Liver (tissue), 9 donors: ENCODE data around the gene RPP21. TPM values are rescaled to one million over a fixed set of nuclear protein-coding genes. Genes with fewer than 3 reads are reported as not detected.

Experiments used
- DNase-seq: peaks from one replicate; pipeline ENCODE4 v3.0.0-alpha.2; 2017; ENCODE audit warnings: low spot score
- H3K27ac ChIP-seq, 2 donors: one replicate each; pipeline ENCODE4 v1.7.0; 2013; ENCODE audit warnings: inconsistent platforms in 2 of 2, low read length in 2 of 2, control low read depth in 1 of 2, low read depth in 1 of 2, mild to moderate bottlenecking in 1 of 2
- H3K27me3 ChIP-seq, 4 donors: one replicate each; pipeline versions ENCODE4 v1.6.1 to v1.7.0; 2013; ENCODE audit warnings: low read length in 3 of 4, inconsistent platforms in 1 of 4, mild to moderate bottlenecking in 1 of 4, moderate library complexity in 1 of 4; ENCODE audit not compliant: control insufficient read depth in 4 of 4, insufficient read depth in 4 of 4
- H3K36me3 ChIP-seq, 4 donors: one replicate each; pipeline versions ENCODE4 v1.6.1 to v1.7.0; 2013; ENCODE audit warnings: low read length in 3 of 4, mild to moderate bottlenecking in 3 of 4, low read depth in 1 of 4, moderate library complexity in 1 of 4; ENCODE audit not compliant: control insufficient read depth in 4 of 4, insufficient read depth in 3 of 4
- H3K4me1 ChIP-seq, 4 donors: one replicate each; pipeline versions ENCODE4 v1.6.1 to v1.7.0; 2013; ENCODE audit warnings: low read length in 3 of 4, mild to moderate bottlenecking in 3 of 4, moderate library complexity in 1 of 4; ENCODE audit not compliant: control insufficient read depth in 4 of 4, insufficient read depth in 4 of 4
- H3K4me3 ChIP-seq, 3 donors: one replicate each; pipeline versions ENCODE4 v1.6.1 to v1.7.0; 2013; ENCODE audit warnings: low read length in 3 of 3, control low read depth in 1 of 3, low read depth in 1 of 3, mild to moderate bottlenecking in 1 of 3
- H3K9ac ChIP-seq, 2 donors: one replicate each; pipeline ENCODE4 v1.7.0; 2013; ENCODE audit warnings: low read length in 2 of 2, mild to moderate bottlenecking in 2 of 2, moderate library complexity in 2 of 2, control low read depth in 1 of 2, low read depth in 1 of 2
- H3K9me3 ChIP-seq, 4 donors: one replicate each; pipeline versions ENCODE4 v1.6.1 to v1.7.0; 2013; ENCODE audit warnings: low read length in 3 of 4; ENCODE audit not compliant: control insufficient read depth in 4 of 4
- ATF3 ChIP-seq: IDR thresholded peaks from 2 replicates; pipeline ENCODE4 v1.6.1; 2016; ENCODE audit warnings: antibody characterized with exemption
- CTCF ChIP-seq: fragments of 150-350 bp; IDR thresholded peaks from 2 replicates; pipeline ENCODE4 v1.5.1; 2017; ENCODE audit warnings: improper control_type of control experiment, low read depth, low read length; ENCODE audit not compliant: missing input control
- EGR1 ChIP-seq, 2 donors: IDR thresholded peaks; 2 replicates each; pipeline ENCODE4 v1.6.1; 2016 to 2018; ENCODE audit warnings: antibody characterized with exemption in 2 of 2, low read depth in 2 of 2
- FOXA1 ChIP-seq: IDR thresholded peaks from 2 replicates; pipeline ENCODE4 v1.6.1; 2016; ENCODE audit warnings: antibody characterized with exemption
- FOXA2 ChIP-seq: IDR thresholded peaks from 2 replicates; pipeline ENCODE4 v1.6.1; 2016; ENCODE audit warnings: antibody characterized with exemption
- GABPA ChIP-seq, 2 donors: IDR thresholded peaks in 1 of 2; conservative IDR thresholded peaks in 1 of 2; 2 replicates each; pipeline ENCODE4 v1.6.1; 2016; ENCODE audit warnings: antibody characterized with exemption in 2 of 2, mild to moderate bottlenecking in 1 of 2, moderate library complexity in 1 of 2
- HNF4A ChIP-seq, 2 donors: conservative IDR thresholded peaks; 2 replicates each; pipeline ENCODE4 v1.6.1; 2016; ENCODE audit warnings: antibody characterized with exemption in 2 of 2, mild to moderate bottlenecking in 2 of 2
- HNF4G ChIP-seq: IDR thresholded peaks from 2 replicates; pipeline ENCODE4 v1.6.1; 2016; ENCODE audit warnings: antibody characterized with exemption
- JUND ChIP-seq, 2 donors: IDR thresholded peaks; 2 replicates each; pipeline ENCODE4 v1.6.1; 2016; ENCODE audit warnings: antibody characterized with exemption in 2 of 2
- MAX ChIP-seq: IDR thresholded peaks from 2 replicates; pipeline ENCODE4 v1.6.1; 2016; ENCODE audit warnings: antibody characterized with exemption
- NR2F2 ChIP-seq: IDR thresholded peaks from 2 replicates; pipeline ENCODE4 v1.6.1; 2016; ENCODE audit warnings: antibody characterized with exemption
- RAD21 ChIP-seq, 2 donors: IDR thresholded peaks; 2 replicates each; pipeline ENCODE4 v1.6.1; 2016; ENCODE audit warnings: antibody characterized with exemption in 2 of 2, mild to moderate bottlenecking in 2 of 2
- REST ChIP-seq: IDR thresholded peaks from 2 replicates; pipeline ENCODE4 v1.6.1; 2016; ENCODE audit warnings: antibody characterized with exemption, mild to moderate bottlenecking
- RXRA ChIP-seq, 2 donors: IDR thresholded peaks; 2 replicates each; pipeline ENCODE4 v1.6.1; 2017 to 2018; ENCODE audit warnings: antibody characterized with exemption in 2 of 2, mild to moderate bottlenecking in 1 of 2
- SP1 ChIP-seq: IDR thresholded peaks from 2 replicates; pipeline ENCODE4 v1.6.1; 2018; ENCODE audit warnings: antibody characterized with exemption, mild to moderate bottlenecking
- TAF1 ChIP-seq: conservative IDR thresholded peaks from 2 replicates; pipeline ENCODE4 v1.6.1; 2016; ENCODE audit warnings: antibody characterized with exemption, mild to moderate bottlenecking
- YY1 ChIP-seq: IDR thresholded peaks from 2 replicates; pipeline ENCODE4 v1.6.1; 2016; ENCODE audit warnings: antibody characterized with exemption, mild to moderate bottlenecking
- ZBTB33 ChIP-seq: IDR thresholded peaks from 2 replicates; pipeline ENCODE4 v1.6.1; 2016; ENCODE audit warnings: antibody characterized with exemption
- WGBS: extraction: QIAGEN DNeasy Blood & Tissue Kit; methylation state at CpG from one replicate; pipeline ENCODE4 v1.1.7; 2013; 5-methylcytosine and 5-hydroxymethylcytosine counted together
- polyA plus RNA-seq, 2 donors: library from polyadenylated mRNA; stranded (reverse) in 1 of 2; unstranded in 1 of 2; fragments of 200-250 nt in 1 of 2; fragments of >200 nt in 1 of 2; fragmentation: Nextera tagmentation in 1 of 2; extraction: Ambion mirVana in 1 of 2; gene quantifications; one replicate each; pipeline versions ENCODE4 v1.2.1 to v1.2.3, GENCODE V29; 2013 to 2015
- total RNA-seq, 2 donors: library from RNA; depleted of rRNA; stranded (reverse); fragments of >200 nt; gene quantifications; one replicate each; pipeline ENCODE4 v1.2.3, GENCODE V29; 2014
- donor health status: healthy.
- donor health status: healthy.
- donor health status: healthy.
- donor health status: healthy.
- donor health status: healthy.

Gene RPP21
- total and polyA plus RNA-seq, 4 donors, result 9.3 to 32.9 (median 21.0) TPM

- DNase-seq, result no peak
- Histone ChIP-seq H3K4me3 (no peak overlapping the region), H3K9ac (no peak overlapping the region), H3K27me3 (no peaks in the 10 kb centered on the region), H3K27ac (no peak overlapping the region), H3K4me1 (peaks cover 0 to 7% (median 4%) of the 10 kb centered on the region in 4 donors), H3K9me3 (no peaks in the 10 kb centered on the region), H3K36me3 (peaks cover 0 to 5% (median 3%) of the 10 kb centered on the region in 4 donors)
- WGBS, result 84% methylated on average over 1 of the region's 1 CpG
- no peak for TF ChIP-seq RAD21 (IDR thresholded peaks at IDR 0.05)
- no peak for TF ChIP-seq RXRA (IDR thresholded peaks at IDR 0.05)
- no peak for TF ChIP-seq HNF4A (conservative IDR thresholded peaks at IDR 0.05)
- no peak for TF ChIP-seq TAF1
- TF ChIP-seq ATF3, result no peak
- no peak for TF ChIP-seq REST
- TF ChIP-seq MAX, result no peak
- no peak for TF ChIP-seq YY1
- no peak for TF ChIP-seq SP1
- TF ChIP-seq JUND (IDR thresholded peaks at IDR 0.05), result no peak
- TF ChIP-seq EGR1 (IDR thresholded peaks at IDR 0.05; ENCODE audit: low read depth in 2 of 2), result no peak
- TF ChIP-seq NR2F2, result no peak
- no peak for TF ChIP-seq HNF4G
- TF ChIP-seq ZBTB33, result no peak
- no peak for TF ChIP-seq GABPA (IDR thresholded peaks at IDR 0.05 in 1 of 2, conservative IDR thresholded peaks at IDR 0.05 in 1 of 2)
- no peak for TF ChIP-seq FOXA2
Measured at GRCh38 chr6:30350524-30350923, 5.6 kb downstream of the RPP21 start.

- no peaks in the 10 kb centered on the region for H3K36me3 ChIP-seq
- no peak for DNase-seq
- H3K4me1 ChIP-seq, result no peaks in the 10 kb centered on the region
- 84% methylated on average over 2 of the region's 2 CpGs for WGBS
- no peak overlapping the region for H3K27ac ChIP-seq
- no peaks in the 10 kb centered on the region for H3K27me3 ChIP-seq
- H3K9ac ChIP-seq, result no peak overlapping the region
- H3K9me3 ChIP-seq, result no peaks in the 10 kb centered on the region
- TF ChIP-seq YY1 (no peak), GABPA (IDR thresholded peaks at IDR 0.05 in 1 of 2, conservative IDR thresholded peaks at IDR 0.05 in 1 of 2) (no peak), HNF4G (no peak), JUND (IDR thresholded peaks at IDR 0.05) (no peak), NR2F2 (no peak), HNF4A (conservative IDR thresholded peaks at IDR 0.05) (no peak), REST (no peak), RXRA (IDR thresholded peaks at IDR 0.05) (no peak), CTCF (no peak), TAF1 (no peak), SP1 (no peak), EGR1 (IDR thresholded peaks at IDR 0.05; ENCODE audit: low read depth in 2 of 2) (no peak), RAD21 (IDR thresholded peaks at IDR 0.05) (no peak), ATF3 (no peak), FOXA1 (no peak), FOXA2 (no peak)
- no peak overlapping the region for H3K4me3 ChIP-seq
Measured at GRCh38 chr6:30352550-30352949, 7.6 kb downstream of the RPP21 start.
